Measurements from ENCODE around the gene ACOT9. TPM values are rescaled to one million over a fixed set of nuclear protein-coding genes. Genes with fewer than 3 reads are reported as not detected.
A peak's percentile ranks its signal among the peaks of the same experiment; 100 is the strongest.
"Not testable (repeated sequence)": the region's sequence is repeated elsewhere in the genome, so short reads cannot be mapped to it uniquely, and the experiment has no call there.

The ACOT9 gene
- total RNA-seq, 1 donor from 2014 or later: 29.4 TPM

GRCh38 chrX:23765868-23766267, 22.8 kb upstream of the ACOT9 start:
- no peak for DNase-seq (ENCODE audit: low spot score)

GRCh38 chrX:23765449-23765848, 22.4 kb upstream of the ACOT9 start:
- no peak for DNase-seq (ENCODE audit: low spot score)

- DNase-seq (ENCODE audit: low spot score): no peak
Measured at GRCh38 chrX:23764188-23764984, 21.3 kb upstream of the ACOT9 start.

DNA sequence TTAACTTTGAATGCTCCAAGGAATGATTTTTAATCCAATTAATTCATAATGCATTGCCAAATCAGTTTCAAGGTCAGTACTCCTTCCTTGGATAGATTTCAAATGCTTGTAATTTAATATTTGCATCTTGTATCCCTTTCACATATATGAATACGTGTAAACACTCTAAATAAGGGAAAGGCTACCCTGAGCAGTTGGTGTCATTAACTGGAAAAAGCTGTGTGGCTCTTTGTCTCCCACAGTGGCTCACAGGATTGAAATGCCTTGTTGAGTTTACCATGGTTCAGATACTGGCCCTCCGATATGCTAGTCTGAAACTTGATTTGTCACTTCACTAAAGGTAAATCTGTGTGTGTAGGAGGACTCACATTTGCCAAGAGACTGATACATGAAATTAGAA, 16.7 kb upstream of the ACOT9 start:
- no peak for DNase-seq (ENCODE audit: low spot score)

DNA sequence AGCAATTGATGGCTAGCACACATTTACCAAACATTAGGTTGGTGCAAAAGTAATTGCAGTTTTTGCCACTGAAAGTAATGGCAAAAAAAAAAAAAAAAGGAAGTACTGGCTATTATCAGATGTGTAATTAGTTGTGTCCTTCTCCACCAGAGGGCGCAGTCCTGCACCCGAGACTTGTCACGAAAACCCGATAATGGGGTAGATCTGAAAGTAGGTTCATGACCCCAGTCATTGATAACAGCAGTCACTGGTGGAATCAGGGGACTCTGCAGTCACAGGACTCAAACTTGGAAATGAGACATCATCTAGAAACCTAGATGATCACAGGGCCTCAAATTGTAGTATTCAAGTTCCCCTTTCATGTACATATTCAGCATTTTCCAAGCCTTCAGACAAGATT, 13.1 kb upstream of the ACOT9 start:
- peak; percentile 22 for DNase-seq (ENCODE audit: low spot score)

- no peak for DNase-seq (ENCODE audit: low spot score)
Measured at GRCh38 chrX:23754664-23755063, 11.6 kb upstream of the ACOT9 start.

- peak; percentile 40 for DNase-seq (ENCODE audit: low spot score)
Measured at GRCh38 chrX:23752740-23753415, 9.8 kb upstream of the ACOT9 start.

DNA sequence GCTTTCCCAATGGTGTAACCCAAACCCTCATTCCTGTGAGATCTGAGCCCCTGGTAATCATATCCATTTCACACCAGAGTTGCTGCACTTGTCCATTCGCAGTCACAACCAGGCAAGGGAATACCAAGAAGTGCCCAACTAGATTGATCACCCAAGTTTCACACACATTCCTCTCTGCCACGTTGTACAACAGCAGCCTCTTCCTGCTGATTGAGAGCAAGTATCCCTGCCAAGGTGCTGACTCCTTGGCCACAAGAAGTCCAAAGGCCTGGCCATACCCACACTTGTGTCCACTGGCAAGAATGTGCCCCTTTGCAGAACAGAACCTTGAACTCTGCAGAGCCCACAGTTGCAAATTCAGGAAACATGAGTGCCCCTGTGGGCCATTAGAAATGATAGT, 6.5 kb upstream of the ACOT9 start:
- DNase-seq (ENCODE audit: low spot score): no peak

- no peak for DNase-seq (ENCODE audit: low spot score)
Measured at GRCh38 chrX:23749129-23749528, 6.1 kb upstream of the ACOT9 start.

GRCh38 chrX:23745786-23746185, 2.7 kb upstream of the ACOT9 start:
- no peak for DNase-seq (ENCODE audit: low spot score)

- not testable (repeated sequence) for DNase-seq (ENCODE audit: low spot score)
Measured at GRCh38 chrX:23743623-23743971, 521 bp upstream of the ACOT9 start.

- DNase-seq (ENCODE audit: low spot score): peak; percentile 73
Measured at GRCh38 chrX:23742174-23742696, 841 bp downstream of the ACOT9 start.

DNA sequence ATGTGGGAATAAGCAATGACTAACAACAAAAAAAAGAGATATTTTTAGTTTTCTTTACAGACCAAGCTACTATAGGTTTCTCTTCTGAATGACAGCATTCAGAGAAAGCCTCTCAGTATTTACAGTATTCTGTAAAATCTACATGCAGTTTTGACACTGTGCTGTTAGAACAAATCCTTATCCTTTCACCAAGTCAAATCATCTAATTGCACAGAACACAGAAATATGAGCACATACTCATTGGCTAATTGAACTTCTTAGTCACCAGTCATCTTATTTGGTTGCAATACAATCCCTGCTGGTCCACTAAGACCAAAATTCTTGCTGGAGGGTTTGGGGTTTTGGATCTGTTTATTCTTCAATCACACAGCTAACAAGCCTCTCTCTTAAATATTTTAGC, 5.7 kb downstream of the ACOT9 start:
- no peak for DNase-seq (ENCODE audit: low spot score)

DNA sequence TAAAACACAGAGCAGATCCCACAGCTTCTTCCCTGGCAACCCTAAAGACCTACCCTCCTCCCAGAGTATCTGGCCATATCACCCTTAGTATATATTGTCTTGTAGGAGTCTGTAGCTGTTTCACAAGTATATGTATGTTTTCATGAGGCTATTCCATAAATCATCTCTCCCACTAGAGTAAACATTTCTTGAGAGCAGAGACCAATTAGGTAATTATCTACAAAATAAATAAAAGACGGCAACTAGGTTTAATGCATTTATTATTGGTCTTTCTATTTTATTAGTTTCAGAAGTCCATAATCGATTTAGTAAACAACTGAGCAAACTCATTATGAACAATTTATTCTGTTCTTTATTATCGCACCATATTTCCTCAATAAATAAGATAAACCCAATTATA, 7.0 kb downstream of the ACOT9 start:
- no peak for DNase-seq (ENCODE audit: low spot score)

DNA sequence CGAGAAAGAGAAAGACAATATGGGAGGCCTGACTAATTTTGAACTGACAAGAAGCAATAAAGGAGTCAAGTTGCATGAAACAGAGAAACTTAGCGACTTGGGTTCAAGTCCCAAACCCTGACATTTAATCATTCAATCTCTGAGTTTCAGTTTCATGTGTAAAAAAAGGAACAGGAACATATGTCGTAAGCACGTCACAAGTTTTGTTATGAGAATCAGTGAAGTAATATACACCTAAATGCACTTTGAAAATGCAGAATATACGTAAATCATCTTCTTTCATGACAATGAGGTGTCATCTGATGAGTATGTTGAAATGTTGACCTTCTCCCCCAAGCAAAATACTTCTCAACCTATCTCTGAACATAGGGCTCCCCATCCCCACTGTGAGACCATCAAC, 10.4 kb downstream of the ACOT9 start:
- DNase-seq (ENCODE audit: low spot score): no peak

DNA sequence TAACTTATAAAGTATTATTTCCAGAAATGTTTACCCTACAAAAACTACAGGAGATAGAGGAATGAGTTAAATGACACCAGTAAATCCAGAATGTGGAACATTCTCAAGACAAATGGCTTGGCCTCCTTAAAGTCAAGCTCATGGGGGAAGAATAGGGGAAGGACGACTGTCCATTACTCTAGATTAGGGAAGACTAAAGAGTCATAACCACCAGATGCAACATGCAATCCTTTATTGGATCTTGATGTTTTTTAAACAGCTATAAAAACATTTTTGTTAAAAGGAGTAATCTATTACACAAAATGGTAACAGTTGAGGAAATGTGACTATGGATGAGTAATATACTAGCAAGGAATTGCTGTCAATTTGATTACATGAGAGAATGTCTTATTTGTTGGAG, 11.1 kb downstream of the ACOT9 start:
- no peak for DNase-seq (ENCODE audit: low spot score)

DNA sequence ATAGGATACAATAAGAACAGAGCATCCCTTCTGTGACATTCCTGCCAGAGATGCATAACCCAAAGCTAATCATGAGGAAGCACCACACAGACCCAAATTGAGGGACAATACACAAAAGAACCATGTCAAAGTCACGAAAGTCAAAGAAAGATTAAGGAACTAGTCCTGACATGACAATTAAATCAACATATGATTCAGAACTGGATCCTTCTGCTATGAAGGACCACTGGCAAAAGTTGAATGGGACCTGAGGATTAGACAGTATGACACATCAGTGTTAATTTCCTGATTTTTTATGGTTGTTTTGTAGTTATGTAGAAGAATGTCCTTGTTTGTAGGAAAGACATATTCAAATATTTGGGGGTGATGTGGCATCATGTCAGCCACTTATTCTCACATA, 13.9 kb downstream of the ACOT9 start:
- DNase-seq (ENCODE audit: low spot score): no peak

DNA sequence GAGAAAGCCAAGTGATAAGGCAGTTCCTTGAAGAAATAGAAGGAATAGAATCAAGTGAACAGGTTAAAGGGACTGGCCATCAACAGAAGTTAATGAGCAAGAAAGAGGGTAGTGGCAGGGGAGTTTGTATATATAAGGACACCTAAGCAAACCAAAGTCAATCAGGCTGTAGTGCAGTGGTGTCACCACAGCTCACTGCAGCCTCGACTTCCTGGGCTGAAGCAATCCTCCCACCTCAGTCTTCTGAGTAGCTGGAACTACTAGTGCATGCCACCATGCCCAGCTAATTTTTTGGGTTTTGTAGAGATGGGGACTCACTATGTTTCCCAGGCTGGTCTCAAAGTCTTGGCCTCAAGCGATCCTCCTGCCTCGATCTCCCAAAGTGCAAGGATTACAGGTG, 15.9 kb downstream of the ACOT9 start:
- DNase-seq (ENCODE audit: low spot score): no peak

GRCh38 chrX:23726191-23726590, 16.9 kb downstream of the ACOT9 start:
- DNase-seq (ENCODE audit: low spot score): no peak

DNA sequence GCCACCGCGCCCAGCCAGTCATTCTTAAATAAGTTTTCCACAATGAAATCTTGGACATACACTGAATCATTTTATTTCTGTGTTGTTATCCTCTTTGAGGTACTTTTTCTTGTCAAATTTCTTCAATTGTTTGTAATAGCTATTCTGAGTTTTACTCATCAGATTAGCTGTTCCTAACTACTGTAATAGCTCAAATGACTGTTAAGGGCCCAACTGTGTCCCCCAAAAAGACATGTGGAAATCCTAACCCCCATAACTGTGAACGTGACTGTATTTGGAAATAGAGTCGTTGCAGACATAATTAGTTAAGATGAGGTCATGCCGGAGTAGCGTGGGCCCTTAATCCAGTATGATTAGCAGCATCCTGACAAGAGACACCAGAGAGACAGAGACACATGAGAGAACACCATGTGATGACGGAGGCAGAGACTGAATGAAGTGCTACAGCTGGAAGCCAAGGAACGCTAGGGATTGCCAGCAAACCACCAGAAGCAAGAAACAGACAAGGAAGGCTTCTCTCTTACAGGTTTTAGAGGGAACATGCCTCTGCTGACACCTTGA, 22.9 kb downstream of the ACOT9 start:
- DNase-seq (ENCODE audit: low spot score): no peak

DNA sequence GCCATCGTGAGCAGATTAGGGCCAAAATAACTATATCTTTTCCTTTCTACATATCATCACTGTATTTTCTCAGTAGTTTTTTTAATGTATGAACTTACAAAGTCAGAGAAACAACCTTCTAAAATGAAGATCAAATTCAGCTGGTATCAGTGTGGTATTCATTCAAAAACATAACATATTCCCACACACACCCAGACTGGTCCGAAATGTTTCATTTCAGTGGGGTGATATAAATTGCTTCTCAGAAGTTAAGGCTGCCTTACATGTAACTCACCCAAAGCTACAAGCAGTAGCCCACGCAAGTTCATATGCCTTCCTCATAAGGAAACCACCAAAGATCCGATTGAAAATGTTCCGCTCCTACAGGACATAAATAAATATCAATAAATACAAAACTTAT, 37.8 kb downstream of the ACOT9 start:
- DNase-seq (ENCODE audit: low spot score): no peak

- DNase-seq (ENCODE audit: low spot score): no peak
Measured at GRCh38 chrX:23704673-23705206, 38.3 kb downstream of the ACOT9 start.
